Airway epithelial cell (primary cell): ENCODE results near the gene PCSK1. TPM values are rescaled to one million over a fixed set of nuclear protein-coding genes. Genes with fewer than 3 reads are reported as not detected.

Experiments
- total RNA-seq: library from RNA; depleted of rRNA; stranded (reverse); fragments of >200 nt; gene quantifications from 2 replicates; pipeline ENCODE4 v1.2.3, GENCODE V29; 2015

The PCSK1 gene
- total RNA-seq = under 0.01 and 0.37 TPM in 2 replicates

DNA sequence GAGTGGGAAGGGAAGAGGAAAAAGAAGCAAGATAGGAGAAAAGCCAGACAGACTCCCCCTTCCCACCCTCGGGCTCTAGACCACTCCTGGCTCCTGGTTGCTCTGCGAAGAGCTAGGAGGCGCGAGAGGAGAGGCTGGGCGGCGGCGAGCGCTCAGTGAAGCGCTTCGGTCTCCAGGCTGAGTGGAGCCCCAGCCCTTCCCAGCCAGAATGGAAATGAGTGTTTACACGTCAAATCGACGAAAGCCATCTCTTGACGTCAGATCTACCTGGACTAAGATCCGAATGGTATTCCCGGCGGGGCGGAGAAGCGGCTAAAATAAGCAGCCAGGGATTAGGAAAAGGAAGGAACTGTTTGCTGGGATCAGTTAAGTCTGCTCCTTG lies at the start of gene PCSK1:
Gene PCSK1, minus strand, starts transcription at position 183 of the 382 bp plus-strand sequence. CDS start 206 bp downstream, outside the sequence.

Other genes with a start within 250 kb of the PCSK1 start
- gene CAST, start 229.1 kb upstream of the PCSK1 start, total RNA-seq = 336 and 356 TPM in 2 replicates